Sciatic nerve (tissue), 2 donors: ENCODE data around the gene ANKRD63. TPM values are rescaled to one million over a fixed set of nuclear protein-coding genes. Genes with fewer than 3 reads are reported as not detected.

ENCODE experiments used
- ATAC-seq: fragments of 200-7000 bp; cut with Tn5 transposase; one replicate; pipeline ENCODE4 v1.9.1; 2020; ENCODE audit warnings: mild to moderate bottlenecking, moderate library complexity
- DNase-seq: peaks from one replicate; pipeline ENCODE4 v3.0.0-alpha.2; 2020; ENCODE audit warnings: low spot score
- intact Hi-C: fragments of 100-400 bp; cut with DNase I; formaldehyde crosslinking; loops from one replicate; pipeline ENCODE4 v1.14.2; 2022
- total RNA-seq: library from RNA; stranded (reverse); fragmentation: NEBNext Ultra II Directional; extraction: Animal tissue kit (Norgen Biotek cat#: 25700); gene quantifications from one replicate; pipeline ENCODE4 v1.2.1, GENCODE V29; 2021
- donor health status: DM: no; HTN: no; CAD: no.
- donor health status: DM: no; HTN: no; CAD: no.

Gene ANKRD63
- total RNA-seq, 1 donor from 2014 or later, result not detected

- intact Hi-C loops, result no loop called here
- ATAC-seq (no peak), DNase-seq (no peak)
Measured at GRCh38 chr15:40235201-40235885, 47.5 kb downstream of the ANKRD63 start.

GRCh38 chr15:40234783-40235182 lies 48.1 kb downstream of the ANKRD63 start:
- ATAC-seq, result no peak
- intact Hi-C loops, result no loop called here
- no peak for DNase-seq

GRCh38 chr15:40233727-40234577 lies 48.9 kb downstream of the ANKRD63 start:
- peak; percentile 57 for ATAC-seq
- DNase-seq, result no peak
- intact Hi-C loops, result no loop called here

- DNase-seq (no peak), ATAC-seq (no peak)
- intact Hi-C loops, result no loop called here
Measured at GRCh38 chr15:40232625-40233070, 50.2 kb downstream of the ANKRD63 start.

Other genes starting within 250 kb of the ANKRD63 start
- 150 TPM for gene SRP14, start 243.9 kb downstream of the ANKRD63 start, total RNA-seq
- gene BMF, start 174.2 kb downstream of the ANKRD63 start, total RNA-seq, result 15.0 TPM
- 0.67 TPM for gene BUB1B, start 122.0 kb downstream of the ANKRD63 start, total RNA-seq
- 0.31 TPM for gene PAK6, start 44.0 kb downstream of the ANKRD63 start, total RNA-seq
- gene PLCB2, start 24.9 kb upstream of the ANKRD63 start, total RNA-seq, result 43.4 TPM
- 25.5 TPM for gene INAFM2, start 40.6 kb upstream of the ANKRD63 start, total RNA-seq
- gene CCDC9B, start 57.9 kb upstream of the ANKRD63 start, total RNA-seq, result 37.8 TPM
- not detected for gene PHGR1, start 68.0 kb upstream of the ANKRD63 start, total RNA-seq
- 2.1 TPM for gene DISP2, start 75.2 kb upstream of the ANKRD63 start, total RNA-seq
- gene KNSTRN, start 99.7 kb upstream of the ANKRD63 start, total RNA-seq, result 6.4 TPM
- 67.8 TPM for gene IVD, start 122.7 kb upstream of the ANKRD63 start, total RNA-seq
- 17.2 TPM for gene BAHD1, start 157.9 kb upstream of the ANKRD63 start, total RNA-seq
- 13.5 TPM for gene CHST14, start 187.9 kb upstream of the ANKRD63 start, total RNA-seq